NCI-H524 treated with DMSO at 0.1 percent for 48 hours (cell line): ENCODE results near the gene XK.

Experiments used
- DNase-seq: peaks from one replicate; lab custom pipeline; 2025; lab: John Stamatoyannopoulos, UW

Gene XK

DNA sequence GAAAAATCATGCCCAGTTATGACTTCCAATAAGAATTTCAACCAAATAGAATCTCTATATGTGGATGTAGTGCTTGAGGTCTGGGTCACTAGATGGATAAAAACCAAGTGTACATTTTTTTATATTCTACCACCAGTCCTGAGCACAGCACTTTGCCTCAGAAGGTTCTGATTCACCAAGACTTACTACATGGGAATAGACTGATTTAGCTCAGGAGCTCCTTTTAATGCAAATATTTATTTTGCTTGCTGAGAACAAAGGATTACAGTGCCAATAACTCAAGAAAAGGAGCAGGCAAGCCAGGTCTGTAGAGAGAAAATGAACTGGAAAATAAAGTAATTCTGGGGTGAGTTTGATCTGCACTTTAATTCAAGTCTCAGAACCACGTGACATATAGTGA lies 6.4 kb upstream of the XK start:
- no peak for DNase-seq

DNA sequence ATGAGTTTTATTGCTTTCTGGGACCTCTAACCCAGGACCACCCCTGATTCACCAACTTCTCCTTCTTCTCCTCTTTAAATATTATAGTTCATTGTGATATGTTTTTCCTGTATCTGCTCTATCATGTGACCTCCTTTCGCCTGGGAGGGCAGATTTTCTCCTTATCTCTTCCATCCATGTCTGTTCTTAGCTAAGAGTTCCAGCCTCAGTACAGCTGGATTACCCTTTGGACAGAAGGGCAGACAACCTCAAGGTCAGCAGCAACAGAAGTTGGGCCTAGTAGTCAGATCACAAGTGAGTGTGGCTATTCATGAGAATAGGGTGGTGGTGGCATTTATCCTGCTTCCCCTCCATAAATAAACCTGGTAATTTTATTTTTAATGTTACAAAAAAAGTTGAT lies 5.7 kb upstream of the XK start:
- no peak for DNase-seq

DNA sequence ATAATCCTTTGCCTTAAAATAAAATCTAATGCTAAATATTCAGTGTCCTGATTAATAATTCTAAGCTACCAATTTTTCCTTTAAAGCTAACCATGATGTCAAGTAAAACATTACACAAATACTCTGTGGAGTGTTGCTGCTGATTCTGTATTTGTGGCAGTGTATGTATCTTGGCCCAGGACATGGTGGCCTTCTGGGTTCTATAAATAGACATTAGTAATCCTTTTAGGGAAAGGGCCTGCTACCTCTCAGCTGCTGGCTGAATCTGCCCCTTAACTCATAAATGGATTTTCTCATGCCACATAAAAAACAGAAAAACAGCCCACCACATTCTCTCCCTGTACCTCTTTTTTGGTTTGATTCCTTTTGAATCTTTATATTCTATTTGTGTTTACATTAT lies 1.2 kb upstream of the XK start:
- DNase-seq = no peak

DNA sequence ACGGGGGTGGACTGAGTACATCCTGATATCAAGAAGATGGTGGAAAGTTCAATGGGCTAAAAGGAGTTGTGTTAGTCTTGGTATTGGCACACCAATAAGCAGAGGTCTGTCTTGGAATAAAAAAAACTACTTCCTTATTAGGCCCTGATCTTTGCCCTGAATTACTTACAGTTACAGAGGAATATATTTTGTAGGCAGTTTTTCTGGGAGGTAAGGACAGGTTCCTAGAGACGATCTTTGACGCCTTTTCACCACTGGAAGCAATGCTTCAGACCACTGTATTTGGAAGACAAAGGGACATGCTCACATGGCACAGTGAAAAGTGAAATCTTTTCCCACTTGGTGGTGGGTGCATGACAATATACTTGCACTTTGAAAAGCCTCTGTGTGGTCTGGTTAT lies 618 bp upstream of the XK start:
- DNase-seq = no peak

DNA sequence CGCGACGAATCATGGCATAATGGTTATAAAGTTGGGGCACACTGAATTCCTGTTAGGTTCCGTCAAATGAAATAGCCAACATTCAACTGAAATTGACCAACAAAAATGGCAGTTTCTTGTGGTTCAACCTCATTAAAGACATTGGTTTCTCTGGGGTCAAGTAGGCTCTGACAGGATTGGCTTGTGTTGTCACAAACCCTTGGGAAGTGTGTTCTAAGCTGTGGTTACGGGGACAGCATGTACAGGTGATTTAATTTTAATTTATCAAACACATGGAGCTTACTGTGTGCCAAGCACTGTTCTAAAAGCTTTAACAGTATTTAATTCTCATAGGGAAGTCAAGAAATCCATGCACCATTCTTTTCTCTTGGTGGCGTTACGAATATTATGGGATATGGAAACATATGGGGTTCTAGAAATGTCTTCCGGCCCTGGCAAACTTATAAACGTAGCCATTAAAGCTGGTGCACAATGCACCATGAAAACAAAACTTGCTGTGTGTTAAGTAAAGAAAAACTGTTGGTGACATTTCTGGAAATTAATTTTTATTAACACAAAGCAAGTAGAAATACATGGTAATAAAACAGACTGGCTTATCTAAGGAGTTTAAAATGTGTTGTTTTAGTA lies 891 bp downstream of the XK start:
- DNase-seq = no peak

DNA sequence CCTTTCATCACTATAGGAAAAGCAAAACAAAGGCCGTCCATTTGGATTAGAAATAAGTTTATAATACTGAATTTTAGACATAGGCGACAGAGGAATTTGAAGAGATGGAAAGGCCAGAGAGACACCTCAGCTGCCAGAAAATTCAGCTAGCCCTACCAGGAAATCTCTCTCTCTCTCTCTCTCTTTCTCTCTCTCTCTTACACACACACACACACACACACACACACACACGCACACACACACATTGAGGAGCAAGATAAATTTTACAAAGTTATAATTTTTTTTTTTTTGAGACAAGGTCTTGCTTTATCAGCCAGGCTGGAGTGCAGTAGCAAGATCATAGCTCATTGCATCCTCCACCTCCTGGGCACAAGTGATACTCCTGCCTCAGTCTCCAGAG lies 1.4 kb downstream of the XK start:
- DNase-seq = no peak

DNA sequence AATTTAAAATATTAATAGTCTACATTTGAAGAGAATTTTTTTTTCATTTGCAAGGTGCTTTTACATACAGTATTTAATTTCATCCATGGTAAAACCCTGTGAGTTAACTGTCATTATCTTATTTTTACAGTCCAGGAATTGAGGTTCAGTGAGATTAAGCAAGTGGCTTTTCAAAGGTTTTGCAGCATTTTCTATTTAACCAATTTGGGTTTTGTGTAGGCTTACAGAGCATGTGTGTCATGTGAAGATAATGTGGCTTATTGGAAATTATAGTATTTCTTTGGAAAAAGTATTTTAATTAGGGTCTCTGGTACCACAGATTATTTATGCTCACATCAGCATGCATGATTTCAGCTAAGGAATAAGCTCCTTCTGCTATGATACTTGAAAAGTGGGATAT lies 4.5 kb downstream of the XK start:
- no peak for DNase-seq

DNA sequence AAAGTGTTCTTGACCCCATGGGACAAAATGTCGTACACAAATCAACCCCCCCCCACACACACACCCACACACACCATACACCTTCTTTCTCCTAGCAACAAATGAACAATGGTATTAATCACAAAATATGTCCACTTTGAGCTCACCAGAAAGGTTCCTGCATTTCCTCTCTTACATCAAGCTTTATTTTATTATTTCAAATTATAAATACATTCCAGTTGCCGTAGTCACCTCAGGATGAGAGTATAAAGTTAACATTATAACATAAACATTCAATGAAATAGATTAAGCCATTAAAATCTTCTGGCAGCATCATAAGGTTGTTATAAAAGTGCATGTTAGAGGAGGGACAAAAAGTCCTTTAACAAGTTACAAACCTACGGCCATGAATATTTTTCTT lies 7.3 kb downstream of the XK start:
- DNase-seq = no peak

DNA sequence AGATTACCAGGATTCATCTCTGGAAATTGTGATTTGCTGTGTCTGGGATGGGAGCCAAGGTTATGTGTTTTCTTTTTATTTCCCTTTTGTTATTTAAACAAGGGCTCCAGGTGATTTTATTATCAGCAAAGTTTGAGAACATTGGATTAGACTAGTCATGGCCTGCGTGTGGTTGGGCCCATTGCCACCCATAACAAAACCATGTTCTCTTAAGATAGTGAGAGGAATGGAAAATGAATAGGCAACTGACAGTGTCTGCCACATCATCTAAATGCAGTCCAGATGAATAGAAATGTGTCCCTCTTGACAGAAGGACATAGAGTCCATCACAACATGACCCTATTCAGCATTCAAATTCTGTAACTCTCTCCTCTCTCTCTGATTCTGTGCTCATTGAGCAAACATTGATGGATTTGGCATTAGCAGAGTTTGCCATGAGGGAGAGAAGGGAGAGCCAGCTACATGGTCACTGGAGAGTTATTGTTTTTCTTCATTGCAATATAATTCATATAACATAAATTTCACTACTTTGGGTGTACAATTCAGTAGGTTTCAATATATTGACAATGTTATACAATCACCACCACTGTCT lies 11.7 kb downstream of the XK start:
- no peak for DNase-seq

DNA sequence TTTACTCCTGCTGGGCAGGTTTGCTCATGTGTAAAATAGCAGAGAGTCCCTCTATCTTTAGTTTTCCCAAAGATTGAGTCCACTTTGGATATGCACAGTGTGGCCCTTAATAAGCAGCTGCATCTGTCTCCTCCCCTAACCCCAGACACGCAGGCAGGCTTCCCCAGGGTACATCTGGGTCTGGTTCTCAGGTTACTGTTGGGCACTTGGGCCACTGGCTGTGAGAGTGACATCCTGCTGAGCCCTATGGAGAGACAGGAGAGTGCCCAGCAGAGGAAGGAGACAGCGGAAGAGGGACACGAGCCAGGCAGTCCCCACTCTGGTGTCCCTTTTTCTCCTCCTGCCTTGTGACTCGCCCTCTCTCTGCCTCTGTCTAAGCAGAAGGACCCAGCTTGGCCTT lies 16.0 kb downstream of the XK start:
- peak; percentile 73 for DNase-seq

DNA sequence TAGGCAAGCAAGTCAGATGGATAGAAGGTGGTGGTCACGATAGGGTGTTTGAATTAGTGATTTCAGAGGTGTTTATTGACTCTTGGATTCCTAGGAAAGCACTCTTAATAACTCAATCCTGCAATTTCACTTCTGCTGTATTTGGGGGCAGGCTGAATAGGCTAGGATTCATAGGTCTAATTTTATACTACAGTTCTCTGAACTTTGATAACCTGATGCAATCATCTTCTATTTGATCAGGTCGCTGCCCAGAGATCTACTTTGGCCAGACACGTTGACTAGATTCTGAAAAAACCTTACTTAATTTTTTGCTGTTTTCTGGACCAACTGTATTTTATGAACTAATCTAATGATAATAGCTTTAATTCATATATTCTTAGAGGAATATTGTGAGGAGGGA lies 26.4 kb downstream of the XK start:
- no peak for DNase-seq

DNA sequence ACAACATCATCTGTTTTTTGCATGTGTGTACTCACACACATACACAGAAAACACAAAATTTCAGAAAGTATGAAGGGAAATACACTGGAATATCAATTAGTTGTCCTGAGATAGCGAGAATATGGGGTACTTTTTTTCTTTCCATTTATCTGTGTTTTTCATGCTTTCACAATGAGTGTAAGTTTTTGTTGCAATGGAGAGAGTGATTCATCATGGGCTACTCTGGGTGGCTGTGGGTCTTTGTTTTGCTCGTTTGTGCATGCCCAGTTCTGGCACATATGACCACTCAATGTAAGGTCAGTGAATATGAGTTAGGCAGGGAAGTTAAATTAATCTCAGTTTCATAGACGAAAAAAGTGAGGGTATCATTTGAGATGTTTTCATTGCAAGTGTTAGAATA lies 26.9 kb downstream of the XK start:
- DNase-seq = no peak

DNA sequence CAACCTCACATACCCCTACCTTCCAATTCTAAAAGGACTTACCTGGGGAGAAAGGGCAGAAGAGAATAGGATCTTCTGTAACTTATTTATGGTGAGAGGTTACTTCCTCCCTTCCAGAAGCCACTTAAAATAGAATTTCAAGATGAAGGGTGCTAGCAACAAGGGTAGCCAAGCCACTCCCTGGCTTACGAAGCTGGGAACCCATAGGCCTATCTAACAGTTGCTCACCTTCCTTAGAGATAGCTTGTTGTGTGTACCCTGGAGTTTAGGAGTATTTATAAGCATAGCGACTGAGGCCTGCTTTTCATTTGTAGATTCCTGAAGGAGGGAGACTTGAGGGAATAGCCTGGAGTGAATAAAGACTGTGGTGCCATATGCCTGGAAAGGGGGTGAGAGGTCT lies 28.9 kb downstream of the XK start:
- DNase-seq = no peak

DNA sequence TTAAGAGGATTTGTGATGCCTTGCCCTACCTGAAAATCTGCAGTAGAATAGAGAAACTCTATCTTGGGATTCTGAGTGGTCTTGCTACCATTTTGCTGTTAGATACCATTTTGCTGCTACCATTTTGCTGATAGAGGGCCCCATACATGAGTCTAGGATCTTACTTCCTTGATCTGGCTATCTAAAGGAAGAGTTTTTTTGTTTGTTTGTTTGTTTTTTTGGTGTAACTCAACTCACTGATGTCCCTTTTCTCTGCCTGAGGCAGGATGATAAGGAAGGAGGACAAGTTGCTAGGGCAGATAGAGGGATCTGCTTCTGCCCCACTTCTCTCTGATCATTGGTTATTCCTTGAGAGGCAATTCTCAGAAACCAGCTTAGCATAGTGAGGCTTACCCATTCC lies 31.0 kb downstream of the XK start:
- DNase-seq = no peak

DNA sequence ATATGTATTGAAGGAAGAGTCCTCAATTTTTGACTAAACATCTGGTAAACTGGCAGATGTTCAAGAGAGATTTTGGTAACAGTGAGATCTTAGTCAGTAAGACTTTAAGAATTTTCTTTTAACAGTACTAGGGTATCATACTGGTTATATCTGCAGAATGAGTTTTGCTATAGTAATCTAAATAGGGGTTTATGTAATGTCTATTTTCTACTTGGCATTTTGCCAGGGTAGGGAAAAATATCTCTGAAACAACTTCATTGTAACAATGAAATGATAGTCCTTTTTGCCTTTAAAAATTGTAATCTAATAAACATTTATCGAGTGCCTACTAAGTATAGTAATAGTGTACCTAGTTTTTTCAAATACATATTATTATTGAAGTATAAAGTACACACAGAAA lies 32.1 kb downstream of the XK start:
- no peak for DNase-seq

DNA sequence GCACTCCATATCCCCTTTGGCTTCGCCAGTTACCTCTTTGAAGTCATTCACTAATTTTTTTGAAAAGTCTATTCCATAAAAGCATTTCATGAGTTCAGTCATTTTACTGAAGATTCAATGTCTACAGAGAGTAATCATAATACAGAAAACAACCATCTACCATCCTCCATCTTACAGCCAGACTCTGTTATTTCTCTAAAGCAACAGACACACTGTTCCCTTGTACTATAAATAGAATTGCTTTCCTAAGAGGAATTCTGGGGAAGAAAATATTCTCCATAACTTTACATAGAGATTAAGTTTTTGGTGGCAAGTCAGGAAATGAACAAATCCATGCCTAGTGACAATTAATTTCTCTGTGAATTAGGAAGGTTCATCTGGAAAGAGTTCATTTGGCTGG lies 37.0 kb downstream of the XK start:
- DNase-seq = no peak

DNA sequence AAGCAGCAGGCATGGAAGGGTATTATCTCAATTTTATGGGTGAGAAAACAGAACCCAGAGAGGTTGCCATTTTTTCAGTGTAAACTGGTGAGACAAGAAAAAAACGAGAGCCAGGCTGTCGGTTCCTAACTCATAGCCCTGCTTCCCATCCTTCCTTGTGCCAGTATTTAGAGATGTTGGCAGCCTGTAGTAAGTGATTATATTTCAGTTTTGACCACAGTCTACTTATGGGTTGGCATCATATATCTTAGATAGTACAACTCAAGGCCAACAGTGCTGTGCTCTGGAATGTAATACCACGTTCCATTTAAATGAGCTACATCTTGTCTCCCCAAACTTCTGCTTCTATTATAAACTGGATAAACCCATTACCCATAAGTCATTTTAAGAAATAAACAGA lies 40.8 kb downstream of the XK start:
- DNase-seq = no peak

DNA sequence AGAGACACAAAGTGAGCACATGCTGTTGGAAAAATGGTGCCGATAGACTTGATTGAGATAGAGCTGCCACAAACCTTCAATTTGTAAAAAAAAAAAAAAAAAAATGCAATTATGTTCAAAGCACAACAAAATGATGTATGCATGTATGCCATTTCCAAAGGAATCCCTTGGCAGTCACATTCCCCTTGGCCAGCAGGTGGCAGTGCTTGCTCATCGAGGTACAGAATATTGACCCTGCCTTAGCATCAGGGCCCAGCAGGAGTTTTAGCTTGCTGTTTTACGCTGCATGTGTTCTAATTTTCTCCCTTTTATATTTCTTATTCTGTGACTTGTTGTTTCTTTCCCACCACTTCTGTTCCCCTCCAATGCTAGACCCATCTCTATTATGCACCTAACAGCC lies 59.8 kb downstream of the XK start:
- DNase-seq = peak; percentile 1

DNA sequence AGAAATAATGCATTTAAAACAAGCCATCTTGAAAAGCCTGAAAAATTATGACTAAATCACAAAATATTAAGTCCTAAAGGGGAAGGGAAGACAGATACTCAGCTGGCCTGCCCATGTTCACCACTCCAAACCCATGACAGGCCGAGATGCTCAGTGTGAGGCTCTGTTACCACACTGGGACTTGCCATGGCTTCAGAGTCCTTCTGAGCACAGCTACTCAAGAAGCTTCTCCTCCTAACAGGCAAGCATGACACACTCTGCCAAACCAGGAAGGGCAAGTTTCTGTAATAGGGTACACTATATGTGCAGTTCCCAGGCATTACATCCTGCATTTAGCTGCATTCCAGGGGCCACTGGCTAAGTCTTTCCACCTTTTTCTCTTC lies 60.2 kb downstream of the XK start:
- DNase-seq = no peak

DNA sequence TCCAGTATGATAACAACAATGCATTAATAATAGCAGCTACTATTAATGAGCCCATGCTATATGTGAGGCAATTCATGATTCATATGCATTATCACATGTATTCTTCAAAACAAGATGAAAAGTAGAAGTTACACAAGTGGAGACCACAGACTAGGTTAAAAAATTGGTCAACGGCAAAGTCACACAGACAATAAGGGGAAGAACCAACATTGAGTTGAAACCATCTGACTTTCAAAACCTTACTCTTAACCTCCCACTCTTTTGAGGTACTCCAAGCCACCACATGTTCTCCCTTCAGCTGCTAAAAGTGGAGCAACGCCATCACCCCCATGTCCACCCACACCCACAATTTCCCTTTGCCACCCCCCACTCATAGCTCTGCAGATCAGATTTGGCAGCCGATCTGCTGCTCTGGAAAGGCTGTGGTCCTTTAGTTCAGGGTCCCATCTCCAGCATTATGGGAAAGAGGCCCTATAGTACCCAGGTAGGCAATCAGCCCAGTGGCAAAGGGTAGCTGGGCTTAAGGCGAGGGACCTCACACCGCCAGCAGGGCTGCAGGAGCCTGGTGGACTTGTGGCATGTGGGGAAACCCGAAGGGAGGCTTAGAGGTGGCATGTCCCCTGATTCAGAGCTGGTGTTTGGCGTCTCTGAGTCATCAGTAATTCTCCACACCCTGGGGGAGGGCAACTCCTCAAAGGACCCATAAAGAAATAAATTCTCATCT lies 60.8 kb downstream of the XK start:
- DNase-seq = no peak

DNA sequence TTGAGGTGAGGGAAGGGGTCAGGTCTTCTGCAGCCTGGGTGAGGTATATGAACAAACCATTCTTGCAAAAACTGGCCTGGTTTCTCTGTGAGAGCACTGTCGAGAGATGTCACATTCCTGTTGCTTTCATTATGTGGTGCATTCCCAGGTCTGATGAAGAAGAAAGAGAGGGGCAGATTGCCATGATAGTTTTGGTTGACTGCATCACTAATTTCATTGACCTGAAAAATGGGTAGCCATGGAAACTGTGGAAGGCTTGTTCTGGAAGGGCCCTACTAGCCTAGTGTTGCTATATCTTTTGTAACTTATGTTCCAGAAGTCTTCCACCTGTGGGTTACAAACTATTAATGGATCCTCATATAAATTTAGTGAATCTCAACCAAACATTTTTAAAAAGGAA lies 61.4 kb downstream of the XK start:
- DNase-seq = no peak

DNA sequence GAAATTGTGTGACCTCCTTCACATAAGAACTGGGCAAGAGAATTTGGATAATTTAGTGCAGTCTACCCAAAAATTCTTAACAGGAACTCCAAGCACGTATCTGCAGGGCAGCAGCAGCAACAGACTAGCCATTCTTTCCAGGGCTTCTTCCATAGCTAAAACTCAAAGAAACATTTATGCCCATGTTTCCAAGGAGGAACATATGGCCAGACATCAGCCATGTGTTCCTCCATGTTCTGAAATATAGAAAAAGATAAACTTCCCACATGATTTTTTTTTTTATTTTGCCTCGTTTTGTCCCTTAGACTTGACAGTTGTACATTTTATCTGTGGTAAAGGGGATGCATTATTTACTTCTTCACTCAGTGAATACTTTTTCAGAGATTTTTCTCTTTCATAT lies 66.7 kb downstream of the XK start:
- no peak for DNase-seq

DNA sequence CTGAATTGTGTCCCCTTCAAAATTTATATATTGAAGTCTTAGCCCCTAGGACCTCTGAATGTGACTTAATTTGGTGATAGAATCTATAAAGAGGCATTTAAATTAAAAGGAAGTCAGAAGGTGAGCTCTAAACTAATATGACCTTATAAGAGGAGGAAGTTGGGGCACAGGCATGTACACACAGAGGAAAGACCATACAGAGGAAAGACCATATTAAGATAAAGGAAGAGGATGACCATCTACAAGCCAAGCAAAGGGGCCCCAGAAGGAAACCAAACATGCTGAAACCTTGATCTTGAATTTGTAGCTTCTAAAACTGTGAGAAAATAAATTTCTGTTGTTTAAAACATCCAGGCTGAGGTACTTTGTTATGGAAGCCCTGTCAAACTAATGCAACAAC lies 67.3 kb downstream of the XK start:
- no peak for DNase-seq

DNA sequence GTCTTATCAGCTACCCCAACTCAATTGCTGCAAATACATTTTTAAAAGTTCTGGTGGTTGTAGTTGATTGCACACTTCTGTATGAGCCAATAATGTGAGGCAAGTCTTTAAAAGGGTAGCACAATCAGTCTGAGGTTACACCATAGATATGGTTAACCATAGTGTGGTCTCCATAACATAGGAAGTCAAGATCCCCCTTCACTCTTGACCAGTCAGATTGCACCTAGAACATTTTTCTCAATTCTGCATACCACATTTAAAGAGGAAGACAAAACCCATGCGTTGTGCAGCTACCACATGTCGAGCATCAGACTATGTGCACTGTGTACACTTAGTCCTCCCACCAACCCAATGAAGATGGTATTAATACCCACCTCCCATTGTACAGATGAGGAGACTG lies 67.8 kb downstream of the XK start:
- no peak for DNase-seq
